PFSK-1 (cell line): ENCODE results near the gene ARHGAP21.

ENCODE experiments used
- POLR2AphosphoS5 ChIP-seq: IDR thresholded peaks from 2 replicates; pipeline ENCODE4 v1.6.1; 2012; ENCODE audit warnings: low read depth, mild to moderate bottlenecking, control low read depth, low read length, moderate library complexity
- REST ChIP-seq, 2 experiments: IDR thresholded peaks; 2 replicates each; pipeline versions ENCODE4 v1.6.1 to v1.8.0; 2011 to 2012; ENCODE audit warnings: low read depth in 2 of 2, low read length in 2 of 2, control low read depth in 1 of 2, inconsistent platforms in 1 of 2, mild to moderate bottlenecking in 1 of 2, moderate library complexity in 1 of 2; ENCODE audit not compliant: insufficient read depth in 1 of 2
- TAF1 ChIP-seq: IDR thresholded peaks from 2 replicates; pipeline ENCODE4 v1.6.1; 2012; ENCODE audit warnings: low read length, control low read depth, borderline replicate concordance; ENCODE audit not compliant: insufficient read depth

- TF ChIP-seq REST (IDR thresholded peaks at IDR 0.05; ENCODE audit: insufficient read depth in 1 of 2, low read depth in 2 of 2, low read length in 2 of 2) (no peak), POLR2AphosphoS5 (no peak), TAF1 (no peak)
These were observed 151.7 kb downstream of the ARHGAP21 start for GRCh38 chr10:24571870-24572450.
